Vagina (tissue), 2 donors: ENCODE data around the gene POLR2I.

ENCODE experiments used
- POLR2A ChIP-seq, 2 donors: fragments of 450-650 bp; IDR thresholded peaks; one replicate each; pipeline ENCODE4 v1.6.1; 2017; ENCODE audit warnings: antibody characterized with exemption in 2 of 2, mild to moderate bottlenecking in 2 of 2, moderate library complexity in 2 of 2
- POLR2AphosphoS5 ChIP-seq, 2 donors: sonication (generic); formaldehyde crosslinking; IDR thresholded peaks; one replicate each; pipeline ENCODE4 v1.9.0; 2017; ENCODE audit warnings: antibody characterized with exemption in 2 of 2, mild to moderate bottlenecking in 2 of 2, low read depth in 1 of 2; ENCODE audit not compliant: insufficient read depth in 1 of 2
- TF ChIP-seq, protein P1 (sequence below), 3 experiments: fragments of 450-650 bp in 2 of 3; fragments of 200-600 bp in 1 of 3; sonication (generic) in 1 of 3; IDR thresholded peaks; one replicate each; pipeline ENCODE4 v1.5.1; 2017 to 2019; ENCODE audit warnings: antibody characterized with exemption in 3 of 3, mild to moderate bottlenecking in 2 of 3, moderate library complexity in 2 of 3

- TF ChIP-seq, protein P1, sequence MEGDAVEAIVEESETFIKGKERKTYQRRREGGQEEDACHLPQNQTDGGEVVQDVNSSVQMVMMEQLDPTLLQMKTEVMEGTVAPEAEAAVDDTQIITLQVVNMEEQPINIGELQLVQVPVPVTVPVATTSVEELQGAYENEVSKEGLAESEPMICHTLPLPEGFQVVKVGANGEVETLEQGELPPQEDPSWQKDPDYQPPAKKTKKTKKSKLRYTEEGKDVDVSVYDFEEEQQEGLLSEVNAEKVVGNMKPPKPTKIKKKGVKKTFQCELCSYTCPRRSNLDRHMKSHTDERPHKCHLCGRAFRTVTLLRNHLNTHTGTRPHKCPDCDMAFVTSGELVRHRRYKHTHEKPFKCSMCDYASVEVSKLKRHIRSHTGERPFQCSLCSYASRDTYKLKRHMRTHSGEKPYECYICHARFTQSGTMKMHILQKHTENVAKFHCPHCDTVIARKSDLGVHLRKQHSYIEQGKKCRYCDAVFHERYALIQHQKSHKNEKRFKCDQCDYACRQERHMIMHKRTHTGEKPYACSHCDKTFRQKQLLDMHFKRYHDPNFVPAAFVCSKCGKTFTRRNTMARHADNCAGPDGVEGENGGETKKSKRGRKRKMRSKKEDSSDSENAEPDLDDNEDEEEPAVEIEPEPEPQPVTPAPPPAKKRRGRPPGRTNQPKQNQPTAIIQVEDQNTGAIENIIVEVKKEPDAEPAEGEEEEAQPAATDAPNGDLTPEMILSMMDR (IDR thresholded peaks at IDR 0.05): no peak
- TF ChIP-seq POLR2AphosphoS5 (IDR thresholded peaks at IDR 0.05; ENCODE audit: insufficient read depth in 1 of 2, low read depth in 1 of 2): no peak
- TF ChIP-seq POLR2A (IDR thresholded peaks at IDR 0.05): no peak
Observed at GRCh38 chr19:36113425-36113824, 1.2 kb downstream of the POLR2I start.
